H1 (cell line): ENCODE measurements around the gene FSTL4. TPM values are rescaled to one million over a fixed set of nuclear protein-coding genes. Genes with fewer than 3 reads are reported as not detected.

ENCODE experiments used
- CTCF ChIA-PET: fragments of 300-600 bp; sonication (Branson Sonifier 250); formaldehyde crosslinking; loops from one replicate; lab custom pipeline; 2021; ENCODE audit not compliant: partially characterized antibody; lab: Charles Lee
- POLR2A ChIA-PET: fragments of 300-600 bp; sonication (Branson Sonifier 250); formaldehyde crosslinking; loops from one replicate; lab custom pipeline; 2021; ENCODE audit warnings: inconsistent platforms; ENCODE audit not compliant: partially characterized antibody; lab: Charles Lee
- DNase-seq, 2 experiments: peaks; one replicate each; pipeline versions ENCODE4 v3.0.0 to v3.0.0-alpha.2; 2010 to 2022; ENCODE audit warnings: low spot score in 2 of 2, low read depth in 1 of 2, mixed read lengths in 1 of 2
- FAIRE-seq: peaks from 2 replicates; lab custom pipeline; 2011; peaks lifted over from hg19 to GRCh38; lab: Jason Lieb, UNC
- H2AFZ ChIP-seq: 2 replicates; pipeline ENCODE4 v1.8.1; 2012; ENCODE audit warnings: low read length, inconsistent platforms
- H2AK5ac ChIP-seq: 2 replicates; pipeline ENCODE4 v1.6.1; 2013; ENCODE audit warnings: low read depth, low read length
- H2BK120ac ChIP-seq: replicated peaks from 2 replicates; pipeline ENCODE3; 2013; ENCODE audit warnings: low read depth, low read length, inconsistent platforms
- H2BK12ac ChIP-seq: 2 replicates; pipeline ENCODE4 v1.6.1; 2013; ENCODE audit warnings: low read depth, low read length
- H2BK15ac ChIP-seq: 2 replicates; pipeline ENCODE4 v1.6.1; 2013; ENCODE audit warnings: low read length
- H2BK20ac ChIP-seq: 2 replicates; pipeline ENCODE4 v1.6.1; 2013; ENCODE audit warnings: low read length
- H2BK5ac ChIP-seq: 2 replicates; pipeline ENCODE4 v1.6.1; 2013; ENCODE audit warnings: low read depth, low read length
- H3K14ac ChIP-seq: 2 replicates; pipeline ENCODE4 v1.6.1; 2013; ENCODE audit warnings: inconsistent platforms; ENCODE audit not compliant: insufficient read length
- H3K18ac ChIP-seq: 2 replicates; pipeline ENCODE4 v1.6.1; 2013; ENCODE audit warnings: low read length; ENCODE audit errors: extremely low read depth
- H3K23ac ChIP-seq: 2 replicates; pipeline ENCODE4 v1.6.1; 2013; ENCODE audit warnings: inconsistent platforms; ENCODE audit not compliant: insufficient read length
- H3K23me2 ChIP-seq: 2 replicates; pipeline ENCODE4 v1.6.1; 2013; ENCODE audit warnings: low read depth, low read length
- H3K27ac ChIP-seq: 2 replicates; pipeline ENCODE4 v1.6.1; 2011; ENCODE audit warnings: low read depth, low read length, inconsistent platforms
- H3K27me3 ChIP-seq, 4 experiments: replicated peaks in 1 of 4; 1 replicate in 1 of 4; 2 replicates in 3 of 4; pipeline versions ENCODE4 v1.6.1 to v1.8.1; 2011 to 2013; ENCODE audit warnings: low read length in 3 of 4, mild to moderate bottlenecking in 3 of 4, inconsistent platforms in 2 of 4, mixed read lengths in 2 of 4, moderate library complexity in 1 of 4; ENCODE audit not compliant: control insufficient read depth in 3 of 4, insufficient read depth in 3 of 4; ENCODE audit errors: extremely low read depth in 1 of 4
- H3K36me3 ChIP-seq, 4 experiments: 2 replicates each; pipeline versions ENCODE4 v1.6.1 to v1.8.1; 2011 to 2013; ENCODE audit warnings: mild to moderate bottlenecking in 4 of 4, low read length in 3 of 4, moderate library complexity in 2 of 4, control low read depth in 1 of 4, inconsistent platforms in 1 of 4; ENCODE audit not compliant: insufficient read depth in 4 of 4, control insufficient read depth in 2 of 4
- H3K4ac ChIP-seq: replicated peaks from 2 replicates; pipeline ENCODE3; 2013; ENCODE audit warnings: low read length, low read depth, mixed read lengths, inconsistent platforms; ENCODE audit not compliant: insufficient read length
- H3K4me1 ChIP-seq, 4 experiments: replicated peaks in 1 of 4; 1 replicate in 1 of 4; 2 replicates in 3 of 4; pipeline versions ENCODE4 v1.6.1 to v1.8.1; 2011 to 2013; ENCODE audit warnings: low read length in 3 of 4, inconsistent platforms in 2 of 4, mixed read lengths in 1 of 4; ENCODE audit not compliant: insufficient read depth in 4 of 4, control insufficient read depth in 3 of 4
- H3K4me2 ChIP-seq, 2 experiments: 2 replicates each; pipeline versions ENCODE4 v1.6.1 to v1.8.1; 2011 to 2013; ENCODE audit warnings: low read depth in 2 of 2, low read length in 2 of 2, control low read depth in 1 of 2, inconsistent platforms in 1 of 2, mild to moderate bottlenecking in 1 of 2; ENCODE audit not compliant: insufficient read depth in 1 of 2
- H3K4me3 ChIP-seq, 4 experiments: fragments of 200-600, 300-600 bp in 1 of 4; sonication (generic), shearing (Covaris generic), sonication (Bioruptor Twin) in 1 of 4; 2 replicates each; pipeline versions ENCODE4 v1.5.1 to v1.8.1; 2011 to 2016; ENCODE audit warnings: low read length in 4 of 4, low read depth in 3 of 4, control low read depth in 2 of 4, inconsistent platforms in 2 of 4, mild to moderate bottlenecking in 2 of 4, mixed read lengths in 1 of 4, moderate library complexity in 1 of 4; ENCODE audit not compliant: insufficient read depth in 2 of 4; ENCODE audit errors: extremely low read depth in 1 of 4
- H3K56ac ChIP-seq: replicated peaks from 2 replicates; pipeline ENCODE3; 2013; ENCODE audit warnings: low read depth, mild to moderate bottlenecking, mixed read lengths, low read length, inconsistent platforms; ENCODE audit not compliant: insufficient read length
- H3K79me1 ChIP-seq: 2 replicates; pipeline ENCODE4 v1.6.1; 2013; ENCODE audit warnings: low read depth, low read length, control low read depth
- H3K79me2 ChIP-seq, 2 experiments: 2 replicates each; pipeline versions ENCODE4 v1.6.1 to v1.8.1; 2012 to 2013; ENCODE audit warnings: low read length in 2 of 2, mild to moderate bottlenecking in 2 of 2, inconsistent platforms in 1 of 2; ENCODE audit not compliant: insufficient read depth in 2 of 2, control insufficient read depth in 1 of 2
- H3K9ac ChIP-seq, 4 experiments: replicated peaks in 1 of 4; 1 replicate in 1 of 4; 2 replicates in 3 of 4; pipeline versions ENCODE4 v1.6.1 to v1.8.1; 2011 to 2013; ENCODE audit warnings: low read depth in 3 of 4, low read length in 3 of 4, control low read depth in 2 of 4, mild to moderate bottlenecking in 2 of 4, moderate library complexity in 2 of 4, inconsistent platforms in 1 of 4; ENCODE audit errors: extremely low read depth in 1 of 4
- H3K9me3 ChIP-seq, 2 experiments: 2 replicates each; pipeline versions ENCODE4 v1.6.1 to v1.8.1; 2012 to 2013; ENCODE audit warnings: mild to moderate bottlenecking in 2 of 2, moderate library complexity in 2 of 2, control low read depth in 1 of 2, inconsistent platforms in 1 of 2, low read depth in 1 of 2, low read length in 1 of 2, mixed read lengths in 1 of 2; ENCODE audit not compliant: insufficient read depth in 2 of 2
- H4K20me1 ChIP-seq, 2 experiments: replicated peaks in 1 of 2; 2 replicates each; pipeline versions ENCODE3 to v1.8.1; 2011 to 2013; ENCODE audit warnings: inconsistent platforms in 2 of 2, low read length in 2 of 2, mild to moderate bottlenecking in 1 of 2; ENCODE audit not compliant: insufficient read depth in 2 of 2, control insufficient read depth in 1 of 2
- H4K5ac ChIP-seq: 2 replicates; pipeline ENCODE4 v1.6.1; 2013; ENCODE audit warnings: low read length, low read depth, mixed read lengths, inconsistent platforms; ENCODE audit not compliant: insufficient read length
- H4K8ac ChIP-seq: 2 replicates; pipeline ENCODE4 v1.8.0; 2013; ENCODE audit warnings: mild to moderate bottlenecking, moderate library complexity, low read length, inconsistent platforms; ENCODE audit not compliant: insufficient read depth; ENCODE audit errors: extremely low read depth
- H4K91ac ChIP-seq: replicated peaks from 2 replicates; pipeline ENCODE3; 2013; ENCODE audit warnings: low read length, mixed read lengths, inconsistent platforms; ENCODE audit not compliant: insufficient read length
- KDM5A ChIP-seq: fragments of 200-600 bp; IDR thresholded peaks from 2 replicates; pipeline ENCODE4 v1.7.1; 2012; ENCODE audit warnings: mild to moderate bottlenecking, low read length, inconsistent platforms, mixed read lengths
- PHF8 ChIP-seq: fragments of 200-600 bp; sonication (generic); conservative IDR thresholded peaks from 2 replicates; pipeline ENCODE4 v1.7.1; 2012; ENCODE audit warnings: low read depth, mild to moderate bottlenecking, inconsistent platforms, low read length, moderate library complexity
- RAD21 ChIP-seq, 2 experiments: IDR thresholded peaks in 1 of 2; conservative IDR thresholded peaks in 1 of 2; 2 replicates each; pipeline ENCODE4 v1.6.1; 2011; ENCODE audit warnings: low read depth in 2 of 2, low read length in 2 of 2, improper control_type of control experiment in 1 of 2, inconsistent platforms in 1 of 2, mild to moderate bottlenecking in 1 of 2, moderate library complexity in 1 of 2
- RNF2 ChIP-seq: fragments of 200-900, 300-1000 bp; sonication (generic); IDR thresholded peaks from 2 replicates; pipeline ENCODE4 v1.7.1; 2016; ENCODE audit warnings: borderline replicate concordance, low read depth, mild to moderate bottlenecking, antibody characterized with exemption, low read length; ENCODE audit not compliant: poor library complexity, severe bottlenecking; ENCODE audit errors: missing control alignments
- SP2 ChIP-seq: IDR thresholded peaks from 2 replicates; pipeline ENCODE4 v1.6.1; 2012; ENCODE audit warnings: mild to moderate bottlenecking, low read length, inconsistent platforms
- SRF ChIP-seq: IDR thresholded peaks from 2 replicates; pipeline ENCODE4 v1.6.1; 2011; ENCODE audit warnings: mild to moderate bottlenecking, low read depth, low read length, moderate library complexity
- TCF12 ChIP-seq: IDR thresholded peaks from 2 replicates; pipeline ENCODE4 v1.6.1; 2011; ENCODE audit warnings: low read depth, mild to moderate bottlenecking, low read length
- WGBS, 2 experiments: shearing (Covaris generic) in 1 of 2; methylation state at CpG; one replicate each; pipeline versions ENCODE4 v1.1.6 to v1.1.7; 2013 to 2015; ENCODE audit warnings: low lambda C conversion rate in 2 of 2, mixed read lengths in 2 of 2, inconsistent platforms in 1 of 2, low coverage in 1 of 2, missing lambda C conversion rate in 1 of 2; ENCODE audit not compliant: insufficient replicate concordance in 2 of 2, insufficient coverage in 1 of 2, insufficient read length in 1 of 2; ENCODE audit errors: extremely low coverage in 1 of 2, missing lambda C conversion rate in 1 of 2; 5-methylcytosine and 5-hydroxymethylcytosine counted together
- polyA plus RNA-seq, 7 experiments: library from polyadenylated mRNA; depleted of rRNA in 3 of 7; stranded (reverse) in 5 of 7; unstranded in 2 of 7; fragments of >200 nt in 5 of 7; fragments of 200-250 nt in 2 of 7; gene quantifications; 1 replicate in 5 of 7; 2 replicates in 1 of 7; 4 replicates in 1 of 7; pipeline versions ENCODE4 v1.2.1 to v1.2.3, GENCODE V29; 2011 to 2013; ENCODE audit warnings: missing spikeins in 2 of 7, mixed read lengths in 2 of 7
- total RNA-seq: library from RNA; stranded (reverse); fragmentation: NEBNext Ultra II Directional; extraction: Animal tissue kit (Norgen Biotek cat#: 25700); gene quantifications from 2 replicates; pipeline ENCODE4 v1.2.1, GENCODE V29; 2021

Gene FSTL4
- total and polyA plus RNA-seq, 2 of the 8 experiments (the other 6 are each of a cell fraction or from before 2014, with no cell fraction given) = 3.1 to 4.1 TPM

- Histone ChIP-seq H3K9me3 (no peaks in the 10 kb centered on the region), H2BK20ac (no peak overlapping the region), H3K9ac (no peak overlapping the region), H3K79me1 (no peaks in the 10 kb centered on the region), H3K27me3 (no peaks in the 10 kb centered on the region; a peak in 2 of 7 replicates), H4K5ac (no peak overlapping the region), H3K4me3 (no peak overlapping the region), H3K4me2 (no peak overlapping the region), H4K91ac (no peak overlapping the region), H2BK15ac (no peak overlapping the region), H3K4ac (no peak overlapping the region), H3K18ac (no peak overlapping the region), H2BK12ac (no peak overlapping the region), H3K23me2 (no peaks in the 10 kb centered on the region), H3K14ac (no peak overlapping the region), H3K27ac (no peak overlapping the region), H2BK5ac (no peak overlapping the region), H4K8ac (no peak overlapping the region), H2BK120ac (no peak overlapping the region), H3K36me3 (no peaks in the 10 kb centered on the region), H3K4me1 (no peaks in the 10 kb centered on the region), H2AK5ac (no peak overlapping the region), H3K23ac (no peak overlapping the region), H3K79me2 (no peaks in the 10 kb centered on the region), H4K20me1 (no peaks in the 10 kb centered on the region), H3K56ac (no peak overlapping the region), H2AFZ (no peak overlapping the region)
- CTCF ChIA-PET = interaction anchor here (1.0 kb wide), 1 partner anchor 43 kb away, joined by 3 read pairs; the partner anchor contains the start of gene FSTL4
- WGBS, 2 experiments = 95% methylated on average over 1 of the region's 1 CpG; no CpG with 5 or more reads in 1 of the 2 experiments
- DNase-seq (no peak), FAIRE-seq (no peak)
- POLR2A ChIA-PET = no interaction called here
- TF ChIP-seq PHF8 = no peak
- TF ChIP-seq SRF = no peak
- TF ChIP-seq TCF12 = no peak
- TF ChIP-seq RNF2 = no peak
- no peak for TF ChIP-seq RAD21 (IDR thresholded peaks at IDR 0.05 in 1 of 2, conservative IDR thresholded peaks at IDR 0.05 in 1 of 2; ENCODE audit: low read depth in 2 of 2, low read length in 2 of 2)
- TF ChIP-seq SP2 = no peak
- TF ChIP-seq KDM5A = no peak
Measured at GRCh38 chr5:133655966-133656365, 43.6 kb upstream of the FSTL4 start.
